GM12865 (cell line): ENCODE results near the gene EXOC3L1.

ENCODE experiments used
- DNase-seq: peaks from one replicate; pipeline ENCODE4 v3.0.0; 2010; ENCODE audit warnings: low read depth
- H3K4me3 ChIP-seq: 2 replicates; pipeline ENCODE4 v1.5.1; 2011; ENCODE audit warnings: mild to moderate bottlenecking, low read depth, low read length, control low read depth
- TF ChIP-seq, protein P1 (sequence below): IDR thresholded peaks from 2 replicates; pipeline ENCODE4 v1.5.1; 2011; ENCODE audit warnings: low read length, control low read depth, low read depth, inconsistent platforms; ENCODE audit not compliant: insufficient read depth; ENCODE audit errors: missing control alignments

EXOC3L1 gene, protein sequence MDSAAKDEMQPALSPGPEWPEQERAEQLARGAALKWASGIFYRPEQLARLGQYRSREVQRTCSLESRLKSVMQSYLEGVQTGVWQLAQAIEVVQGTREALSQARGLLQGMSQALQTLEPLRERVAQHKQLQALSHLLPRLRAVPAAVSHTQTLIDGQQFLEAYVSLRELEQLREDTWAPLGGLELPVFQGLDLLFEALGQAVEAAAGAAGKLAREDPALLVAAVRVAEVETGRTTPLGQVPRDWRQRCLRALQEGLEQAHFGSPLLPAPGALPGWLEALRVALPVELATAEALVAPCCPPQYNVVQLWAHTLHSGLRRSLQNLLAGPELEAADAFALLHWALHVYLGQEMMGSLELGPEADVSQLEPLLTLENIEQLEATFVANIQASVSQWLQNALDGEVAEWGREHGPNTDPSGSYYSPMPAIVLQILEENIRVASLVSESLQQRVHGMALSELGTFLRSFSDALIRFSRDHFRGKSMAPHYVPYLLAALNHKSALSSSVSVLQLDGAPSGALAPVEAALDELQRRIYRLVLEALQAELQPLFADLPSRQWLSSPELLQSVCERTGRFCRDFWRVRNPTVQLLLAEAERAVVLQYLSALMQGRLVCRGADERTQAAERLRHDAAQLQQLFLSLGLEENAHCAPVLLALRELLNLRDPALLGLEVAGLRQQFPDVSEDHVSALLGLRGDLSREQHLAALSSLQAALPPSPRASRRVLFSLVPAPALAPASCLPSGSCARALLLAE

DNA sequence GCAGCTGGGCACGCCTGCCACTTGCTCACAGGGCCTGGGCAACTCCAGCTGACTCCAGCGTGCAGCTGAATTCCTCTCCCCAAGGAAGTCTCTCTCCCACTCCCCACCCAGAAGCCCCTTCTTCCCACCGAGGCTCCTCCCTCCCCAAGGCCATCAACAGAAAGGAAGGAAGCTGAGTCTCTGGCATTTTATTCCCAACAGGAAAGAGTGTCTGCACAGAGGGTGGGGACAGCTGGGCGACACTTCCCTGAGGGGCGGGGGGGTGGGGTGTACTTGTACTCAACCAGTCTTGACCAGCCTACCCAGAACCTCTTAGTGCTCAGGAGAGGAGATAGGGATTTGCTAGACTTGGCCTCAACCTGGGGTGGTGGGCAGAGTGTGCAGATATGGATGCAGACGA lies at the start of gene EXOC3L1:
TSS of gene EXOC3L1 (minus strand) at position 96 of the 400 bp plus-strand sequence. CDS start 460 bp downstream, outside the sequence.
- DNase-seq, result no peak
- no peak within 1 kb of the TSS for H3K4me3 ChIP-seq
- TF ChIP-seq, protein P1, sequence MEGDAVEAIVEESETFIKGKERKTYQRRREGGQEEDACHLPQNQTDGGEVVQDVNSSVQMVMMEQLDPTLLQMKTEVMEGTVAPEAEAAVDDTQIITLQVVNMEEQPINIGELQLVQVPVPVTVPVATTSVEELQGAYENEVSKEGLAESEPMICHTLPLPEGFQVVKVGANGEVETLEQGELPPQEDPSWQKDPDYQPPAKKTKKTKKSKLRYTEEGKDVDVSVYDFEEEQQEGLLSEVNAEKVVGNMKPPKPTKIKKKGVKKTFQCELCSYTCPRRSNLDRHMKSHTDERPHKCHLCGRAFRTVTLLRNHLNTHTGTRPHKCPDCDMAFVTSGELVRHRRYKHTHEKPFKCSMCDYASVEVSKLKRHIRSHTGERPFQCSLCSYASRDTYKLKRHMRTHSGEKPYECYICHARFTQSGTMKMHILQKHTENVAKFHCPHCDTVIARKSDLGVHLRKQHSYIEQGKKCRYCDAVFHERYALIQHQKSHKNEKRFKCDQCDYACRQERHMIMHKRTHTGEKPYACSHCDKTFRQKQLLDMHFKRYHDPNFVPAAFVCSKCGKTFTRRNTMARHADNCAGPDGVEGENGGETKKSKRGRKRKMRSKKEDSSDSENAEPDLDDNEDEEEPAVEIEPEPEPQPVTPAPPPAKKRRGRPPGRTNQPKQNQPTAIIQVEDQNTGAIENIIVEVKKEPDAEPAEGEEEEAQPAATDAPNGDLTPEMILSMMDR, result no peak

DNA sequence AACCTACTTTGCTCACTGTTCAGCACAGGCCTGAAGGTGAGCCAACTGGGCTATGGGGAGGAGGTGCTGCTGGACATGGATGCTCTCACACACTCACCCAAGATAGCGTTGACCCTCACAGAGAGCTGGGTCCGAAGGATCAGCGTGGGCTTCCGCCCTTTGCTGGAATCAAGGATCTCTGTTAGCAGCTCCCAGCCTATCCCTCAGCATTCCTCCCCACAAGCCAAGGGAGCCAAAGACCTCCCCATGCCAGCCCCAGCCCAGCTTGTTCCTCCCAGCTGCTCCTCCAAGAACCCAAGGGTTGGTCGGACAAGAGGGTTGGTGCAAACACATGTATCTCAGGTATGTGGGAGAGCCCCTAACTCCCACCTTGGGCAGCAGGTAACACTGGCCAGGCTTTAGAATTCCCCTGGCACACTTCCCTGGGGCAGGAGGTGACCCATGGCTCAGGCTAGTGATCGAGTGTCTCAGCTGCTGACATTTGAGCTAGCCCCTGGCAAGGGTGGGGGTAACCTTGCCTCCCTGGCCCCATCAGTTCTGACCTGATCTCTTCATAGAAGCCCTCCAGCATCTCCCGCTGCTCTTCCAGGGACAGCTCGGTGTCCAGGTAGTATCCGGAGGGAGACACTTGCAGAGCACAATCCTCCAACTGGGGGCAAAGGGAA lies 49.0 kb upstream of the EXOC3L1 start:
- TF ChIP-seq, protein P1, result no peak
- H3K4me3 ChIP-seq, result no peak overlapping the region
- DNase-seq, result no peak

DNA sequence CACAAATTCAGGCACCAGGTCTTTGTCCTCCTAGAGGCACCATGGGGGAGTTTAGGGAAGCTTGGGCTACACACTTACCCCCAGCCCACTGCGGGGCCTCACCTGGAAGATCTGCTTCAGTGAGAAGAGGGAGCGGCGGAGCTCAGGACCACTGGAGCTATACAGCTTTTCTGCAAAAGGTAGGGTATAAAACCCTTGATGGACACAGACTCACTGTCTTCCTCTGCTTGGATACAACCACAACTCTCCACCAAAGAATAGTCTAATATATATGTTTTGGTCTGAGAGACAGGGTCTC lies 48.3 kb upstream of the EXOC3L1 start:
- TF ChIP-seq, protein P1, result no peak
- no peak for DNase-seq
- no peak overlapping the region for H3K4me3 ChIP-seq

DNA sequence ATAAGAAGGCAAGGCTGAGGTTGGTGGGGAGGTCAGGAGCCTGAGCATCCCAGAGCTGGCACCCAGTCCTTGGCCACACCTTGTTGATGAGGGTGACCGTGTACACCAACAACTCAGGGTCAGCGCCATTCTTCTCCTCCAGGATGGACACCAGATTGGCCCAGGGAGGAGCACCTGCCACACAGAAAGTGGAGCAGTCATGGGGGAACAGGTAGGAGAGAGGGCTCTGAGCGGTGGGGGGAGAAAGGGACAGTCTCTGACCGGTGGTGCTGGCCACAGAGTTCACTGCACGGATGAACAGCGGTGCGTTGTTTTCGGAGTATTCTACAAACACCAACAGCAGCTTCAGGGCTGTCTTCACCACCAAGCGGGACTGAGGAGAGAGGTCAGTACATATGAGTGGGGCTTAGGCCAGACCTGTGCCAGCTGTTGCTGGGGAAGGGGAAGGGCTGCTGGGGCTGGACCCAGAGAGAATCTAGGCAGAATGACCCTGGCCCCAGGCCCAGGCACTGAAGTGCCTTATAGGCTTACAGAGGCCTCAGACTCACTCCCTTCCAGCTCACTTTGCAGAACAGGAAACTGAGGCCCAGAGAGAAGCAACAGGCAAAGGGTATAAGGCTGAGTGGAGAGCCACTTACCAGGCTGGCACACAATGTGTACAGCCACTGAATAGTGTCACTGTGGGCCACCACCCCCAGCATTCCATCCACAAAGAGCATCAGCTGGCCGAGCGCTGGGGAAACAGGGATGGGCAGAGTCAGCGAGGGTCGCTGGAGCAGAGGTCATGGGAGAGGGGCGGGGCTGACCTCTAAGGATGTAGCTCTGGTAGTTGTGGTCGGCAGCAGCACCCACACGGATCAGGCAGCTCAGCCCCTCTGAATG lies 47.7 kb upstream of the EXOC3L1 start:
- TF ChIP-seq, protein P1, result no peak
- no peak overlapping the region for H3K4me3 ChIP-seq
- no peak for DNase-seq

DNA sequence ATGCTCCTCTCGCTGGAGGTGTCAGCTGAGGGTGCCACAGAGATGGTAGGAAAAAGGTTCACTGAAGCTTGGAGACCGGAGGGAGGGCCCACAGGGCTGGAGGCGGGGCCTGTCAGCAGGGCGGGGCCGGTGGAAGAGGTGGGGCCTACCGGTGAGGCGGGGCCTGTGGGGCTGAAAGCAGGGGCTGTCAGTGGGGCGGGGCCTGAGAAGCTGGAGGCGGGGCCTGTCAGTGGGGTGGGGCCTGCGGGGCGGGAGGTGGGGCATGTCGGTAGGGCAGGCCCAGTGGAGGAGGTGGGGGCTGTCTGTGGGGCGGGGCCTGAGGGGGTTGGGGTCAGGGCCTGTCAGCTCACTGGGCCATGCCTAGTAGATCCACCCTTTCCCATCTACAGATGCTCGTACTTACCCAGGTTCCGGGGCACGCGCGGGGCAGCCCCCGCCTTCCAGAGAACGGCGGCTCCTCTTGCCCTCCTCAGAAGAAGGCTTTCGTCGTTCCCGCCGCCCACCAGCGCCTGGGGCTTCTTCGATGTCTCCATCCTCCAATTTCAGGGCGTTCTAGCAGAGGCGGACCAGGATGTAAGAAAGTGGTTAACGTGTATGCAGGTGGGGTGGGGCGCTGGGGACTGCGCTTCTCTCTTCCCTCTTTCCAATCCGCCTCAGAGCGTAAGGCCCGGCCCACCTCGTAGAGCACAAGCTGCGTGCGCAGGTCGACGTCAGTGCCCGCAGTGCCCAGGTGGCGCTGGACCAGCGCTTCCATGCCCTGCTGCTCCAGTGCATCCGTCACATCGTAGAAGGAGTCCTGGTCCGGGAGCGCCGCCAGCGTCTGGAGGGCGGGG lies 46.8 kb upstream of the EXOC3L1 start:
- H3K4me3 ChIP-seq, result no peak overlapping the region

More for the DNA sequence above, 46.8 kb upstream of the EXOC3L1 start:
- DNase-seq, result peak; percentile 81
- TF ChIP-seq, protein P1, result no peak
